Right lobe of liver (tissue), 6 donors: ENCODE measurements around the gene PSPH. TPM values are rescaled to one million over a fixed set of nuclear protein-coding genes. Genes with fewer than 3 reads are reported as not detected.
"Not testable (repeated sequence)": the region's sequence is repeated elsewhere in the genome, so short reads cannot be mapped to it uniquely, and the experiment has no call there.

Experiments used
- ATAC-seq, 4 donors: fragments of 200-7000 bp; cut with Tn5 transposase; one replicate each; pipeline ENCODE4 v1.9.1; 2020; ENCODE audit warnings: mild to moderate bottlenecking in 4 of 4, moderate library complexity in 4 of 4
- DNase-seq, 3 donors: peaks; one replicate each; pipeline ENCODE4 v3.0.0-alpha.2; 2020
- H3K27ac ChIP-seq, 3 donors: fragments of 200-600 bp; one replicate each; pipeline ENCODE4 v1.8.0; 2022
- H3K27me3 ChIP-seq, 2 donors: fragments of 200-600 bp; one replicate each; pipeline ENCODE4 v1.8.0; 2022
- H3K36me3 ChIP-seq, 4 donors: fragments of 200-600 bp; sonication (generic) in 1 of 4; one replicate each; pipeline versions ENCODE4 v1.5.1 to v1.8.0; 2017 to 2022; ENCODE audit warnings: control low read depth in 1 of 4
- H3K4me1 ChIP-seq, 4 donors: fragments of 200-600 bp; sonication (generic) in 1 of 4; one replicate each; pipeline versions ENCODE4 v1.5.1 to v1.8.0; 2017 to 2022; ENCODE audit warnings: control low read depth in 1 of 4
- H3K4me3 ChIP-seq, 3 donors: fragments of 200-600 bp; one replicate each; pipeline ENCODE4 v1.8.0; 2022
- H3K9me3 ChIP-seq, 4 donors: fragments of 200-600 bp; sonication (generic) in 1 of 4; one replicate each; pipeline versions ENCODE4 v1.5.1 to v1.8.0; 2017 to 2022; ENCODE audit warnings: control low read depth in 1 of 4
- CTCF ChIP-seq, 4 donors: fragments of 200-600 bp in 3 of 4; fragments of 450-650 bp in 1 of 4; IDR thresholded peaks; one replicate each; pipeline versions ENCODE4 v1.5.1 to v1.8.0; 2016 to 2022; ENCODE audit warnings: antibody characterized with exemption in 4 of 4, mild to moderate bottlenecking in 2 of 4
- POLR2A ChIP-seq: fragments of 450-650 bp; IDR thresholded peaks from one replicate; pipeline ENCODE4 v1.6.1; 2017; ENCODE audit warnings: antibody characterized with exemption, mild to moderate bottlenecking
- WGBS: methylation state at CpG from one replicate; pipeline ENCODE4 v1.1.6; 2018; ENCODE audit warnings: low coverage, low lambda C conversion rate; ENCODE audit not compliant: insufficient coverage; ENCODE audit errors: missing lambda C conversion rate; 5-methylcytosine and 5-hydroxymethylcytosine counted together
- intact Hi-C, 2 donors: fragments of 100-400 bp; cut with DNase I; formaldehyde crosslinking; loops; one replicate each; pipeline versions ENCODE4 v1.11.2 to v1.14.1; 2022
- total RNA-seq, 6 experiments: library from RNA; depleted of rRNA in 2 of 6; stranded (reverse); fragments of >200 nt in 2 of 6; fragmentation: NEBNext Ultra II Directional in 3 of 6; extraction: Animal tissue kit (Norgen Biotek cat#: 25700) in 3 of 6; gene quantifications; one replicate each; pipeline versions ENCODE4 v1.1.0 to v1.2.4, GENCODE V29; 2016 to 2023
- donor health status: DM: no; HTN: yes; CAD: no.
- donor health status: DM: no; HTN: no; CAD: no.
- donor health status: DM: no; HTN: no; CAD: no.
- donor health status: DM: no; HTN: yes; CAD: no.
- donor health status: DM: no; HTN: yes; CAD: no.

The PSPH gene
- total RNA-seq, 6 experiments from 2014 or later: 5.3 to 32.2 (median 9.7) TPM

- peaks cover 0 to 2% (median 0%) of the 10 kb centered on the region in 4 donors for H3K36me3 ChIP-seq
- no peak overlapping the region for H3K4me3 ChIP-seq
- H3K27ac ChIP-seq: no peak overlapping the region
- DNase-seq (peak; percentile 52 to 85 (median 80)), ATAC-seq (peak; percentile 15 to 51 (median 44))
- no peaks in the 10 kb centered on the region for H3K27me3 ChIP-seq
- WGBS: 50% methylated on average over 8 of the region's 13 CpGs
- intact Hi-C loops: no loop called here
- TF ChIP-seq POLR2A: no peak
- TF ChIP-seq CTCF (IDR thresholded peaks at IDR 0.05): no peak
- peaks cover 0 to 34% (median 13%) of the 10 kb centered on the region in 4 donors for H3K4me1 ChIP-seq
- no peaks in the 10 kb centered on the region for H3K9me3 ChIP-seq
These were observed 32.0 kb upstream of the PSPH start for GRCh38 chr7:56083150-56083785.

- Histone ChIP-seq H3K4me1 (peaks cover 0 to 37% (median 13%) of the 10 kb centered on the region in 4 donors), H3K36me3 (peaks cover 0 to 2% (median 0%) of the 10 kb centered on the region in 4 donors), H3K9me3 (no peaks in the 10 kb centered on the region), H3K27ac (no peak overlapping the region), H3K4me3 (no peak overlapping the region), H3K27me3 (no peaks in the 10 kb centered on the region)
- ATAC-seq (no peak), DNase-seq (peak in 1 of 3 donors; percentile 38)
- no peak for TF ChIP-seq POLR2A
- no peak for TF ChIP-seq CTCF (IDR thresholded peaks at IDR 0.05)
- 0% methylated on average over 1 of the region's 29 CpGs for WGBS
- intact Hi-C loops: no loop called here
These were observed 30.5 kb upstream of the PSPH start for GRCh38 chr7:56081626-56082340.

GRCh38 chr7:56080726-56081435 is 29.6 kb upstream of the PSPH start:
- WGBS: 97% methylated on average over 6 of the region's 28 CpGs

GRCh38 chr7:56079450-56080185 is 28.4 kb upstream of the PSPH start:
- no peaks in the 10 kb centered on the region for H3K9me3 ChIP-seq
- H3K4me3 ChIP-seq: no peak overlapping the region
- H3K4me1 ChIP-seq: peaks cover 0 to 44% (median 13%) of the 10 kb centered on the region in 4 donors
- ATAC-seq: peak; percentile 84 to 92 (median 86)
- no peaks in the 10 kb centered on the region for H3K36me3 ChIP-seq
- H3K27ac ChIP-seq: peak overlapping the region in 2 of 3 donors; percentile 67 to 71
- TF ChIP-seq POLR2A (no peak), CTCF (IDR thresholded peaks at IDR 0.05) (peak; percentile 63 to 78 (median 70))
- intact Hi-C loops: loop anchor here in 1 of 2 donors (10.0 kb wide), 1 partner anchor 75 kb away; no protein-coding TSS in a partner anchor
- H3K27me3 ChIP-seq: no peaks in the 10 kb centered on the region
- peak; percentile 83 to 91 (median 86) for DNase-seq
- 13% methylated on average over 6 of the region's 12 CpGs for WGBS

More at GRCh38 chr7:56080726-56081435, 29.6 kb upstream of the PSPH start:
- H3K36me3 ChIP-seq, intact Hi-C loops, H3K4me3 ChIP-seq, H3K9me3 ChIP-seq, H3K27ac ChIP-seq, H3K27me3 ChIP-seq, ATAC-seq: not testable (repeated sequence)
- peak in 1 of 3 donors; percentile 43 for DNase-seq
- peaks cover 0 to 44% (median 13%) of the 10 kb centered on the region in 4 donors for H3K4me1 ChIP-seq
